Stomach (tissue), 9 donors: ENCODE data around the gene MED22. TPM values are rescaled to one million over a fixed set of nuclear protein-coding genes. Genes with fewer than 3 reads are reported as not detected.

Experiments
- DNase-seq, 2 donors: peaks; one replicate each; pipeline versions ENCODE4 v3.0.0 to v3.0.0-alpha.2; 2013 to 2019
- H3K27ac ChIP-seq, 5 donors: fragments of 200-600 bp in 4 of 5; sonication (generic) in 4 of 5; one replicate each; pipeline ENCODE4 v1.5.1; 2013 to 2019; ENCODE audit warnings: mild to moderate bottlenecking in 1 of 5, moderate library complexity in 1 of 5
- H3K27me3 ChIP-seq, 3 donors: fragments of 200-600 bp; sonication (generic); one replicate each; pipeline ENCODE4 v1.5.1; 2017 to 2019; ENCODE audit warnings: mixed run types in 1 of 3
- H3K36me3 ChIP-seq, 4 donors: fragments of 200-600 bp; sonication (generic); 1 replicate in 3 of 4; 2 replicates in 1 of 4; pipeline ENCODE4 v1.5.1; 2016 to 2019
- H3K4me1 ChIP-seq, 4 donors: fragments of 200-600 bp; sonication (generic); one replicate each; pipeline ENCODE4 v1.5.1; 2016 to 2019
- H3K4me3 ChIP-seq, 4 donors: fragments of 200-600 bp; sonication (generic) in 3 of 4; one replicate each; pipeline ENCODE4 v1.5.1; 2016 to 2019; ENCODE audit warnings: mild to moderate bottlenecking in 1 of 4
- H3K9me3 ChIP-seq, 4 donors: fragments of 200-600 bp; sonication (generic); one replicate each; pipeline ENCODE4 v1.5.1; 2016 to 2019
- EP300 ChIP-seq: sonication (generic); formaldehyde crosslinking; IDR thresholded peaks from one replicate; pipeline ENCODE4 v1.6.1; 2017; ENCODE audit warnings: antibody characterized with exemption
- POLR2A ChIP-seq, 4 donors: fragments of 450-650 bp; IDR thresholded peaks; one replicate each; pipeline ENCODE4 v1.6.1; 2016; ENCODE audit warnings: antibody characterized with exemption in 4 of 4, control low read depth in 2 of 4, mild to moderate bottlenecking in 1 of 4, moderate library complexity in 1 of 4
- POLR2AphosphoS5 ChIP-seq, 3 donors: sonication (generic); formaldehyde crosslinking; IDR thresholded peaks; one replicate each; pipeline ENCODE4 v1.6.1; 2016; ENCODE audit warnings: antibody characterized with exemption in 3 of 3
- WGBS, 5 donors: extraction: QIAGEN DNeasy Blood & Tissue Kit in 3 of 5; methylation state at CpG; one replicate each; pipeline versions ENCODE4 v1.1.5 to v1.1.7; 2013 to 2018; 5-methylcytosine and 5-hydroxymethylcytosine counted together
- intact Hi-C: fragments of 100-400 bp; cut with DNase I; formaldehyde crosslinking; loops from one replicate; pipeline ENCODE4 v1.15.1; 2023; ENCODE audit warnings: low total_unique reads
- polyA plus RNA-seq, 3 donors: library from polyadenylated mRNA; stranded (reverse); fragments of 200-250 nt; gene quantifications; one replicate each; pipeline ENCODE4 v1.2.3, GENCODE V29; 2013
- total RNA-seq, 5 donors: library from RNA; depleted of rRNA; stranded (reverse); fragments of >200 nt; gene quantifications; one replicate each; pipeline versions ENCODE4 v1.1.0 to v1.2.3, GENCODE V29; 2014 to 2016
- TF ChIP-seq, protein P1 (sequence below), 7 experiments: fragments of 450-650 bp in 4 of 7; fragments of 200-600 bp in 3 of 7; sonication (generic) in 3 of 7; IDR thresholded peaks; one replicate each; pipeline ENCODE4 v1.5.1; 2016 to 2019; ENCODE audit warnings: antibody characterized with exemption in 7 of 7, control low read depth in 2 of 7, mild to moderate bottlenecking in 1 of 7
- donor health status: healthy with polysubstance abuse.
- donor health status: Bipolar disorder and iron deficiency.
- donor health status: healthy.

Gene MED22
- total and polyA plus RNA-seq, 8 donors: 4.7 to 27.7 (median 20.0) TPM

DNA sequence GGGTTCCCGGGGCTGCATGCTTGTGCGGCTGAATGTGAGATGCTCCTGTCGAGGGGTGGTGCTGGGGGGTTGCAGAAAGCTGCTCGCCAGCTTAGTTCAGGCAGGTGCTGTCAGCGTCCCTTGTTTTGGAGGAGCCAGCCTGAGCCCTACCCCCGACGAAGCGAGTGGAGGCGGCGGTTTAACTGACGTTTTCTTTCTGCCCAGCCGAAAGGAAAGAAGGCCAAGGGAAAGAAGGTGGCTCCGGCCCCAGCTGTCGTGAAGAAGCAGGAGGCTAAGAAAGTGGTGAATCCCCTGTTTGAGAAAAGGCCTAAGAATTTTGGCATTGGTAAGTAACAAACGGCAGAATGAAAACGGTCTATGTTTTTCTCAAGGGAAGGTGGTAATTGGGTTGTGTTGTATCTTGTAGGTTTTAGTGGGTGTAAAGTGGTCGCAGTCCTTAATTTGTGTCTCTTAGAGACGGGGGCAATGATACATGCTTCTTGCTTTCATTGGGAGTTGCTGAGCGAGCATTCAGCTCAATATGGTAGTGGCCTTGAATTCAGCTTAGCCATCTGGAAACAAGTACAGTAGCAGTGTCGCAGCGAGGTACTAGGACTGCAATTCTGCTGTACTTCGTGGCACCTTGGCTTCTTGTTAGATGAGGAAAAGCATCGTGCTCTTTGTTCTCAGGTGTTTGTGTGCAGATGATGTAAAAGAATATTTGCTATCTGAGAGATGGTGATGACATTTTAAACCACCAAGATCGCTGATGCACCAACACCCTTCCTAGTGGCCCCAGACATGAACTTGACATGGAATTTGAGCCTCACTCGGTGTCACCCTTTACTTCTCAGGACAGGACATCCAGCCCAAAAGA is 1.0 kb upstream of the MED22 start:
- Histone ChIP-seq H3K4me1 (peaks cover 26 to 43% (median 42%) of the 10 kb centered on the region in 4 donors), H3K36me3 (peaks cover 59 to 71% (median 70%) of the 10 kb centered on the region in 4 donors), H3K27ac (peak overlapping the region; percentile 90 to 97 (median 91)), H3K4me3 (peak overlapping the region; percentile 82 to 93 (median 88)), H3K9me3 (no peaks in the 10 kb centered on the region), H3K27me3 (no peaks in the 10 kb centered on the region)
- intact Hi-C loops: no loop called here
- 10 to 14% (median 12%) methylated on average over 22 to 25 of the region's 25 CpGs for WGBS, 5 donors
- no peak for TF ChIP-seq POLR2AphosphoS5 (IDR thresholded peaks at IDR 0.05)
- TF ChIP-seq, protein P1, sequence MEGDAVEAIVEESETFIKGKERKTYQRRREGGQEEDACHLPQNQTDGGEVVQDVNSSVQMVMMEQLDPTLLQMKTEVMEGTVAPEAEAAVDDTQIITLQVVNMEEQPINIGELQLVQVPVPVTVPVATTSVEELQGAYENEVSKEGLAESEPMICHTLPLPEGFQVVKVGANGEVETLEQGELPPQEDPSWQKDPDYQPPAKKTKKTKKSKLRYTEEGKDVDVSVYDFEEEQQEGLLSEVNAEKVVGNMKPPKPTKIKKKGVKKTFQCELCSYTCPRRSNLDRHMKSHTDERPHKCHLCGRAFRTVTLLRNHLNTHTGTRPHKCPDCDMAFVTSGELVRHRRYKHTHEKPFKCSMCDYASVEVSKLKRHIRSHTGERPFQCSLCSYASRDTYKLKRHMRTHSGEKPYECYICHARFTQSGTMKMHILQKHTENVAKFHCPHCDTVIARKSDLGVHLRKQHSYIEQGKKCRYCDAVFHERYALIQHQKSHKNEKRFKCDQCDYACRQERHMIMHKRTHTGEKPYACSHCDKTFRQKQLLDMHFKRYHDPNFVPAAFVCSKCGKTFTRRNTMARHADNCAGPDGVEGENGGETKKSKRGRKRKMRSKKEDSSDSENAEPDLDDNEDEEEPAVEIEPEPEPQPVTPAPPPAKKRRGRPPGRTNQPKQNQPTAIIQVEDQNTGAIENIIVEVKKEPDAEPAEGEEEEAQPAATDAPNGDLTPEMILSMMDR (IDR thresholded peaks at IDR 0.05): no peak
- TF ChIP-seq POLR2A (IDR thresholded peaks at IDR 0.05): no peak
- no peak for TF ChIP-seq EP300
- DNase-seq: no peak

DNA sequence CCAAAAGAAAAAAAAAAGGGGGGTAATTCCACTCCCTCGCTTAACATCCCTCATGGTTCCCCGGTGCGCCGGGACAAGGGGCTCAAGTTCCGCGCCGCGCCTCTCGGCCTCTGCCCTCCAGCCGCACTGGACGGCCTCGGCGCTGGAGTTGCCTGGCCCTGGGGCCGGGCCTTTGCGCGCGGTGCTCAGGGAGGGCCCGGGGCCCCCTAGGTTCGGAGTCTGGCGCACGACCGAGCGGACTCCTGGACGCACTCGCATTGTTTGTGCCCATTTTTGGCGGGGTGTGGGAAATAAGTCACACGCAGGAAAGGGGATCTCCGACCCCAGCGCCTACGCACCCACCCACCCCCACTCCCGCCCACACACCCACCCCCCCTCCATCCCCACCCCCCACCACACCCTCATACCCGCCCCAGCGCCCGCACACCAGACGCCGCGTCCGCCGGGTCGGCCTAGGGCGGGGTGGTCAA is 381 bp downstream of the MED22 start:
- peak in 1 of 2 donors; percentile 75 for DNase-seq
- TF ChIP-seq EP300 (no peak), POLR2A (IDR thresholded peaks at IDR 0.05) (no peak), POLR2AphosphoS5 (IDR thresholded peaks at IDR 0.05) (no peak)
- TF ChIP-seq, protein P1 (IDR thresholded peaks at IDR 0.05): no peak
- H3K9me3 ChIP-seq: no peaks in the 10 kb centered on the region
- H3K27ac ChIP-seq: peak overlapping the region; percentile 90 to 97 (median 91)
- 0 to 1% (median 0%) methylated on average over 23 to 41 of the region's 41 CpGs for WGBS, 5 donors
- peaks cover 26 to 45% (median 40%) of the 10 kb centered on the region in 4 donors for H3K4me1 ChIP-seq
- intact Hi-C loops: no loop called here
- peaks cover 61 to 71% (median 70%) of the 10 kb centered on the region in 4 donors for H3K36me3 ChIP-seq
- peak overlapping the region; percentile 82 to 93 (median 88) for H3K4me3 ChIP-seq
- H3K27me3 ChIP-seq: no peaks in the 10 kb centered on the region

DNA sequence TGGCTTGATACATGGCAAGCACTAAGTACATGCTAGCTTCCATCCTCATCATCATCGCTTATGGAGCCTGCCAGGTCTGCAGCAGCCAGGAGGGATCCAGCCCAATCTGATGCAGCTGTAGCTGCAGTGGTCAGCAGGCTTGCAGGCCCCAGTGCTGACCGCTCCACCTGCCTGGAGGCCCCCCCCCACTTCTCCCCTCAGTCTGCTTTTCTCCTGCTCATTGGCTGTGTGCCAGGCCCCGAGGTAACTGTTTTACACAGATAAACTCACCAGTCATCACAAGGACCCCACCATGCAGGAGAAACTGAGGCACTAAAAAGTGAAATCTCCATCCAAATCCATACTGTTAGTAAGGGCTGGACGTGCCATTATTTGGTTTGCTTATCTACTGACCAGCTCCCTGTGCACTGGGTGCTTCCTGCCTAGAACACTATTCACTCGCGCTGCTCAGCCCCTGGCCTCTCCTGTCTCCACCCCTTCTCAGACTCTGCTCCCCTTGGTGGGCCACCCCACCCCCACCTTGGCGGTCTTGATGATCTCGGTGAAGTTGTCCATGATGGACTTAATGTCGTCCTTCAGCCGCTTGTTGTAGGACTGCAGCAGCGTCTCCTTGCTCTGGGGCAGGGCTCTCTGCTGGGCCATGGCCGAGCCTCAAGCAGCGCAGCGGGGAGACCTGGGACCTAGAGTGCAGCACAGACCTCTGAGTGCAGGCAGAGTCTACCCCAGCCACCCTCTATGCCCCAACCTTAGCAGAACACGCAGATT is 1.7 kb downstream of the MED22 start:
- peak overlapping the region in 4 of 5 donors; percentile 91 to 97 (median 93) for H3K27ac ChIP-seq
- TF ChIP-seq POLR2A (IDR thresholded peaks at IDR 0.05) (no peak), POLR2AphosphoS5 (IDR thresholded peaks at IDR 0.05) (no peak)
- TF ChIP-seq, protein P1 (IDR thresholded peaks at IDR 0.05): no peak
- peaks cover 26 to 49% (median 40%) of the 10 kb centered on the region in 4 donors for H3K4me1 ChIP-seq
- no peaks in the 10 kb centered on the region for H3K9me3 ChIP-seq
- DNase-seq: no peak
- 41 to 54% (median 48%) methylated on average over 13 to 15 of the region's 15 CpGs for WGBS, 5 donors
- intact Hi-C loops: no loop called here
- H3K27me3 ChIP-seq: no peaks in the 10 kb centered on the region
- H3K4me3 ChIP-seq: peak overlapping the region; percentile 82 to 93 (median 88)
- H3K36me3 ChIP-seq: peaks cover 58 to 71% (median 70%) of the 10 kb centered on the region in 4 donors

DNA sequence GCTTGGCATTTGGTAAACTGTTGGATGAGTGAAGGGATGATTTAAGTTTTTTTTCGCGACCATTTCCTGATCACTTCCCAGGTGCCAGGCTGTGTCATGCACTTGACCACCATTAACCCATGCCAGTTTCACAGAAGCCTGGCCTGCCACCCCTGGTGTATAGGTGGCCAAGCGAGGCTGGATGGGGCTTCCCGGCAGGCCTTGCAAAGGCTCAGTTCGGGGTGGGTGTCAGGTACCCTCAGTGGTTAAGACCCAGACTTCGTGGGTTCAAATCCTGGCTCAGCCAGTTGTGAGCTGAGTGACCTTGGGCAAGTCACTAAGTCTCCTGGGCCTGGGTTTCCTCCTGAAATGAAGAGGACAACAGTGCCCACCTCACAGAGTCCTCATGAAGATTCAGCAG is 2.3 kb downstream of the MED22 start:
- H3K36me3 ChIP-seq: peaks cover 58 to 71% (median 70%) of the 10 kb centered on the region in 4 donors

More for the DNA sequence above, 2.3 kb downstream of the MED22 start:
- Histone ChIP-seq H3K27ac (no peak overlapping the region), H3K4me3 (no peak overlapping the region), H3K4me1 (peaks cover 26 to 53% (median 40%) of the 10 kb centered on the region in 4 donors), H3K9me3 (no peaks in the 10 kb centered on the region), H3K27me3 (no peaks in the 10 kb centered on the region)
- no peak for DNase-seq
- TF ChIP-seq POLR2A (IDR thresholded peaks at IDR 0.05) (no peak), EP300 (no peak), POLR2AphosphoS5 (IDR thresholded peaks at IDR 0.05) (no peak)
- TF ChIP-seq, protein P1 (IDR thresholded peaks at IDR 0.05): no peak
- intact Hi-C loops: no loop called here
- WGBS, 5 donors: 83 to 94% (median 92%) methylated on average over 3 to 6 of the region's 6 CpGs
